Calu3 (cell line): ENCODE data around the gene NPAT. TPM values are rescaled to one million over a fixed set of nuclear protein-coding genes. Genes with fewer than 3 reads are reported as not detected.
"Not testable (repeated sequence)": the region's sequence is repeated elsewhere in the genome, so short reads cannot be mapped to it uniquely, and the experiment has no call there.

Source experiments
- BruUV-seq: library from RNA; stranded (reverse); fragments of 400-500 nt; replicated peaks from 2 replicates; lab custom pipeline; 2021; lab: Mats Ljungman, UMichigan
- CTCF ChIA-PET: fragments of 300-600 bp; sonication (Branson Sonifier 250); formaldehyde crosslinking; loops from one replicate; lab custom pipeline; 2022; ENCODE audit warnings: antibody characterized with exemption; lab: Charles Lee
- DNase-seq: peaks from one replicate; pipeline ENCODE4 v3.0.0; 2022
- H3K27ac Mint-ChIP-seq: one replicate; pipeline ENCODE4 v1.8.0; 2022; ENCODE audit warnings: mixed read lengths; ENCODE audit not compliant: unreplicated experiment
- H3K27me3 Mint-ChIP-seq: one replicate; pipeline ENCODE4 v1.8.0; 2022; ENCODE audit warnings: mixed read lengths; ENCODE audit not compliant: unreplicated experiment
- H3K36me3 Mint-ChIP-seq: one replicate; pipeline ENCODE4 v1.8.0; 2022; ENCODE audit warnings: mild to moderate bottlenecking, moderate library complexity, mixed read lengths; ENCODE audit not compliant: insufficient read depth, unreplicated experiment
- H3K4me1 Mint-ChIP-seq: one replicate; pipeline ENCODE4 v1.8.0; 2022; ENCODE audit warnings: mild to moderate bottlenecking, low read depth, mixed read lengths; ENCODE audit not compliant: unreplicated experiment
- H3K4me3 Mint-ChIP-seq: one replicate; pipeline ENCODE4 v1.8.0; 2022; ENCODE audit warnings: mild to moderate bottlenecking, low read depth, moderate library complexity, mixed read lengths; ENCODE audit not compliant: unreplicated experiment
- H3K9me3 Mint-ChIP-seq: one replicate; pipeline ENCODE4 v1.8.0; 2022; ENCODE audit warnings: low read depth, mixed read lengths; ENCODE audit not compliant: unreplicated experiment
- intact Hi-C: fragments of 100-400 bp; cut with micrococcal nuclease; formaldehyde crosslinking; loops from one replicate; pipeline ENCODE4 v1.10.0; 2022; ENCODE audit not compliant: unreplicated experiment
- total RNA-seq: library from RNA; stranded (reverse); gene quantifications from 2 replicates; pipeline ENCODE4 v1.2.3, GENCODE V29; 2022
- TF ChIP-seq, protein P1 (sequence below): fragments of 200-600 bp; IDR thresholded peaks from one replicate; pipeline ENCODE4 v1.8.0; 2022; ENCODE audit warnings: antibody characterized with exemption; ENCODE audit not compliant: unreplicated experiment

NPAT gene
- total RNA-seq, 1 experiment from 2014 or later: 11.5 TPM

DNA sequence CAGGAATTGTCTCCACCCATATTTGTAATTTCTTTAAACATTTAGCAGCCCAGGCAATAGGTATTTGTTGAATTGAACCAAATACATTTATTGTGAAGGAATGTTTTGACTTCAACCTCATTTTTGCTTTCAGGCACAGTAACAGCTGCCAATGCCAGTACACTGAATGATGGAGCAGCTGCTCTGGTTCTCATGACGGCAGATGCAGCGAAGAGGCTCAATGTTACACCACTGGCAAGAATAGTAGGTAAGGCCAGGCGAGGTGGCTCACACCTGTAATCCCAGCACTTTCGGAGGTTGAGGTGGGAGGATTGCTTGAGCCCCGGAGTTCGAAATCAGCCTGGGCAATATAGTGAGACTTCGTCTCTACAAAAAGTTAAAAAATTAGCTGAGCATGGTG, 80.1 kb downstream of the NPAT start:
- no peaks in the 10 kb centered on the region for H3K4me1 Mint-ChIP-seq
- TF ChIP-seq, protein P1, sequence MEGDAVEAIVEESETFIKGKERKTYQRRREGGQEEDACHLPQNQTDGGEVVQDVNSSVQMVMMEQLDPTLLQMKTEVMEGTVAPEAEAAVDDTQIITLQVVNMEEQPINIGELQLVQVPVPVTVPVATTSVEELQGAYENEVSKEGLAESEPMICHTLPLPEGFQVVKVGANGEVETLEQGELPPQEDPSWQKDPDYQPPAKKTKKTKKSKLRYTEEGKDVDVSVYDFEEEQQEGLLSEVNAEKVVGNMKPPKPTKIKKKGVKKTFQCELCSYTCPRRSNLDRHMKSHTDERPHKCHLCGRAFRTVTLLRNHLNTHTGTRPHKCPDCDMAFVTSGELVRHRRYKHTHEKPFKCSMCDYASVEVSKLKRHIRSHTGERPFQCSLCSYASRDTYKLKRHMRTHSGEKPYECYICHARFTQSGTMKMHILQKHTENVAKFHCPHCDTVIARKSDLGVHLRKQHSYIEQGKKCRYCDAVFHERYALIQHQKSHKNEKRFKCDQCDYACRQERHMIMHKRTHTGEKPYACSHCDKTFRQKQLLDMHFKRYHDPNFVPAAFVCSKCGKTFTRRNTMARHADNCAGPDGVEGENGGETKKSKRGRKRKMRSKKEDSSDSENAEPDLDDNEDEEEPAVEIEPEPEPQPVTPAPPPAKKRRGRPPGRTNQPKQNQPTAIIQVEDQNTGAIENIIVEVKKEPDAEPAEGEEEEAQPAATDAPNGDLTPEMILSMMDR: no peak
- intact Hi-C loops: no loop called here
- BruUV-seq: no TSS peak
- CTCF ChIA-PET: interaction anchor here (0.6 kb wide), 1 partner anchor 886 kb away, joined by 3 read pairs; no protein-coding TSS in a partner anchor
- no peak overlapping the region for H3K27ac Mint-ChIP-seq
- H3K27me3 Mint-ChIP-seq: no peaks in the 10 kb centered on the region
- no peak for DNase-seq
- no peaks in the 10 kb centered on the region for H3K9me3 Mint-ChIP-seq
- H3K36me3 Mint-ChIP-seq: peaks cover 18% of the 10 kb centered on the region
- H3K4me3 Mint-ChIP-seq: no peak overlapping the region

DNA sequence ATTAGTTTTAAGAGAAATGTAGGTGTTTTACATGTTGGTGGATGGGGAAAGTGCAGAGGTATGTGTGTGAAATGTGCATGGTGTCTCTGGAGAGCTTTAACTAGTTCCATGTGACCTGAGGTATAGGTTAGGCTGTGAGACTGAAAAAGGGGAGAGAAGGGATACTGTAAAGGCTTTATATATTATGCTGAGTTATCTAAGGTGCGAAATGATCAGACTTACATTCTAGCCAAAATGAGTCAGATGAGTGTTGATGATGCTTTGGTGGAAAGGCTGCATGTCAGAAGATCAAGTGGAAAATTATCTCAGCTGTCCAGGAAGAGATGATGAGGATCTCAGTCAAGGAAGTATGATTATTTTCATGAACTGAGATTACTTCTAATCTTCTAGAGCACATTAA, 85.2 kb downstream of the NPAT start:
- Mint-ChIP-seq H3K4me1 (no peaks in the 10 kb centered on the region), H3K27ac (no peak overlapping the region), H3K9me3 (no peaks in the 10 kb centered on the region), H3K36me3 (peaks cover 21% of the 10 kb centered on the region), H3K4me3 (no peak overlapping the region), H3K27me3 (no peaks in the 10 kb centered on the region)
- DNase-seq: no peak
- TF ChIP-seq, protein P1: no peak
- CTCF ChIA-PET: no interaction called here
- BruUV-seq: no TSS peak
- intact Hi-C loops: no loop called here

DNA sequence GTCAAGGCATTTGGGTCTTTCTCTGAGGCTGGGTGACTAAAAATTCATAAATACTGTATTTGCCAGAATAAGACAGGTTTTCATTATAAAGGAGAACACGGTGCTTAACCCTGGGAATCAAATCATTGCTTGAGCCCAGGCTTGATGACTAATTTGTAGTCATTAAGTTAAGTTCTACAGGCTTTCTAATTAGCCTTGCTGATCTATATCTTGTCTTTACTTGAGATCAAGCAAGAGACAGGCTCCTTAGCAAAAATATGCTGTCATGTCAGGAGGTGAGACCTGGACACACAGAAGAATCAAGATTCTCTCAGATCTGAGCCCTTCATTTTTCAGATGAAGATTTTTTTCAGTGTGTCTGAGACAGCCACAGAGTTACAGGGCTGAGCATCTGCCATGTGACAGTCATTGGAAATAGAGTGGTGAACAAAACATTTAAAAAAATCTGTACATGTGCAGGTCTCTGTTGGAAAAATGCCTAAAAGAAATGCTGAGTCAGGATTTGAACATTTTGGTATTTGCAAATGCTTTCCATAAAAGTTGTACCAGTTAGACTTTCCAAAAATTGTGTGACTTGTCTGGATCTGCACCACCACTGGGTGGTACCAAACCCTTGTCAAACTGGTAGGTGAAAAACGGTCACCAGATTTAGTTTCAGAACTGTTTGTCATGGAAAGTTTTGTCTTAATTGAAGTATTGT, 86.4 kb downstream of the NPAT start:
- CTCF ChIA-PET: no interaction called here
- Mint-ChIP-seq H3K9me3 (no peaks in the 10 kb centered on the region), H3K27me3 (no peaks in the 10 kb centered on the region), H3K4me1 (no peaks in the 10 kb centered on the region), H3K27ac (no peak overlapping the region), H3K36me3 (peaks cover 16% of the 10 kb centered on the region), H3K4me3 (no peak overlapping the region)
- BruUV-seq: no TSS peak
- no peak for DNase-seq
- TF ChIP-seq, protein P1: no peak
- intact Hi-C loops: no loop called here

DNA sequence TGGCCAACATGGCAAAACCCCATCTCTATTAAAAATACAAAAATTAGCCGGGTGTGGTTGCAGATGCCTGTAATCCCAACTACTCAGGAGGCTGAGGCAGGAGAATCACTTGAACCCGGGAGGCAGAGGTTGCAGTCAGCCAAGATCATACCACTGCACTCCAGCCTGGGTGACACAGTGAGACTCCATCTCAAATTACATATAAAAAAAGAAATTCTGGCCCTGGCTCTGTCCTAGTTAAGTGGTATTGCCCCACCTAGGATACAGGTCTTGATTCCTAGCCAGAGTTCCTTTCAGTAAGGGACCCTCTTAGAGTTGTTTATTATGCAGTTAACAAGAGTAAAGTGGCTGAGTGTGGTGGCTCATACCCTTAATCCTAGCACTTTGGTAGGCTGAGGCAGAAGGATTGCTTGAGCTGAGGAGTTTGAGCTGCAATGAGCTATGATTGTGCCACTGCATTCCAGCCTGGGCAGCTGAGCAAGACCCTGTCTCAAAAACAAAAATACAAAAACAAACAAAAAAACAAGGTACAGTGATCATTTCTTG, 89.4 kb downstream of the NPAT start:
- H3K27me3 Mint-ChIP-seq, BruUV-seq, H3K4me3 Mint-ChIP-seq, H3K27ac Mint-ChIP-seq, H3K9me3 Mint-ChIP-seq, H3K4me1 Mint-ChIP-seq, DNase-seq, intact Hi-C loops: not testable (repeated sequence)
- peaks cover 15% of the 10 kb centered on the region for H3K36me3 Mint-ChIP-seq
- CTCF ChIA-PET: interaction anchor here (0.5 kb wide), 1 partner anchor 539 kb away, joined by 7 read pairs; no protein-coding TSS in a partner anchor

DNA sequence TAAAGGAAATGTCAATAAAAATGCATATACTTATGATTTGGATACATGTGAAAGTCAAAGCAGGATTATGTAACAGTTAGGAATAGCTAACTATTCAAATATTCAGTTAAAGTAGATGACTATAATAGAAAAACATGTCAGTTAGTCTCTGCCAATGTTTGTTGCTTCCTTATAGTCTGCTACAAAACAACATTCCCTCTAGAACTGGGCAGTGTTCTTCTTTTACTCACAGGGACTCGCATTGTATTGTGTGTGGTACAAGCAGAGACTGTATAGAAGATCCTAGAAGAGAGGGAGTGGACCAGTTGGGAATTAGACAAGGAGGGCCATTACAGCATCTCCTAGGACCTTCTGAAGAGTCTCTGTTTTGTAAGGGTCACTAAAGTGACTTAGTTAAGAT, 90.4 kb downstream of the NPAT start:
- Mint-ChIP-seq H3K27ac (no peak overlapping the region), H3K36me3 (peaks cover 12% of the 10 kb centered on the region), H3K9me3 (no peaks in the 10 kb centered on the region), H3K4me1 (no peaks in the 10 kb centered on the region), H3K4me3 (no peak overlapping the region), H3K27me3 (no peaks in the 10 kb centered on the region)
- DNase-seq: no peak
- TF ChIP-seq, protein P1: no peak
- CTCF ChIA-PET: interaction anchor here (0.6 kb wide), 1 partner anchor 158 kb away, joined by 8 read pairs; no protein-coding TSS in a partner anchor
- BruUV-seq: no TSS peak
- intact Hi-C loops: no loop called here
